Measurements from ENCODE around the gene DHRS4.
"Not testable (repeated sequence)": the region's sequence is repeated elsewhere in the genome, so short reads cannot be mapped to it uniquely, and the experiment has no call there.

DNA sequence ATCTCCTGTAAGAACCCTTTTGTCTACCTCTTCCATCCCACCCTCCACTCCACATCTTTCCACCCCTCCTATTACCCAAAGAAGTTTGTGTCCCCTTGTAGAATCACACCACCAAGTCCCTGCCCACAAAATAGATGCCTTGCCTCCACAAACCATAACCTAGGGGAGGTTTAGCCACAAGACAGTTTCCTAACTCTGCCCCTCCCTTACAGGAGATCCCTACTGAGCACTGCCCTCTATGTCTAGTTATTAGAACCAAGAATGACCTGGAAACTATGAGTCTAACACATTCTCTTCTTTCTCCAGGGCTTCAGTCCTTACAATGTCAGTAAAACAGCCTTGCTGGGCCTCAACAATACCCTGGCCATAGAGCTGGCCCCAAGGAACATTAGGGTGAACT is 47.5 kb downstream of the DHRS4 start:
- TF ChIP-seq, protein P1, sequence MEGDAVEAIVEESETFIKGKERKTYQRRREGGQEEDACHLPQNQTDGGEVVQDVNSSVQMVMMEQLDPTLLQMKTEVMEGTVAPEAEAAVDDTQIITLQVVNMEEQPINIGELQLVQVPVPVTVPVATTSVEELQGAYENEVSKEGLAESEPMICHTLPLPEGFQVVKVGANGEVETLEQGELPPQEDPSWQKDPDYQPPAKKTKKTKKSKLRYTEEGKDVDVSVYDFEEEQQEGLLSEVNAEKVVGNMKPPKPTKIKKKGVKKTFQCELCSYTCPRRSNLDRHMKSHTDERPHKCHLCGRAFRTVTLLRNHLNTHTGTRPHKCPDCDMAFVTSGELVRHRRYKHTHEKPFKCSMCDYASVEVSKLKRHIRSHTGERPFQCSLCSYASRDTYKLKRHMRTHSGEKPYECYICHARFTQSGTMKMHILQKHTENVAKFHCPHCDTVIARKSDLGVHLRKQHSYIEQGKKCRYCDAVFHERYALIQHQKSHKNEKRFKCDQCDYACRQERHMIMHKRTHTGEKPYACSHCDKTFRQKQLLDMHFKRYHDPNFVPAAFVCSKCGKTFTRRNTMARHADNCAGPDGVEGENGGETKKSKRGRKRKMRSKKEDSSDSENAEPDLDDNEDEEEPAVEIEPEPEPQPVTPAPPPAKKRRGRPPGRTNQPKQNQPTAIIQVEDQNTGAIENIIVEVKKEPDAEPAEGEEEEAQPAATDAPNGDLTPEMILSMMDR (IDR thresholded peaks at IDR 0.05) = not testable (repeated sequence)
- TF ChIP-seq POLR2A (IDR thresholded peaks at IDR 0.05) = not testable (repeated sequence)

All from heart left ventricle (tissue), 13 donors.